HG03196 (cell line): ENCODE measurements around the gene PITPNM3.

Source experiments
- ATAC-seq: cut with Tn5 transposase; IDR thresholded peaks from one replicate; pipeline ENCODE4 v1.9.1; 2021; ENCODE audit not compliant: unreplicated experiment

Gene PITPNM3

DNA sequence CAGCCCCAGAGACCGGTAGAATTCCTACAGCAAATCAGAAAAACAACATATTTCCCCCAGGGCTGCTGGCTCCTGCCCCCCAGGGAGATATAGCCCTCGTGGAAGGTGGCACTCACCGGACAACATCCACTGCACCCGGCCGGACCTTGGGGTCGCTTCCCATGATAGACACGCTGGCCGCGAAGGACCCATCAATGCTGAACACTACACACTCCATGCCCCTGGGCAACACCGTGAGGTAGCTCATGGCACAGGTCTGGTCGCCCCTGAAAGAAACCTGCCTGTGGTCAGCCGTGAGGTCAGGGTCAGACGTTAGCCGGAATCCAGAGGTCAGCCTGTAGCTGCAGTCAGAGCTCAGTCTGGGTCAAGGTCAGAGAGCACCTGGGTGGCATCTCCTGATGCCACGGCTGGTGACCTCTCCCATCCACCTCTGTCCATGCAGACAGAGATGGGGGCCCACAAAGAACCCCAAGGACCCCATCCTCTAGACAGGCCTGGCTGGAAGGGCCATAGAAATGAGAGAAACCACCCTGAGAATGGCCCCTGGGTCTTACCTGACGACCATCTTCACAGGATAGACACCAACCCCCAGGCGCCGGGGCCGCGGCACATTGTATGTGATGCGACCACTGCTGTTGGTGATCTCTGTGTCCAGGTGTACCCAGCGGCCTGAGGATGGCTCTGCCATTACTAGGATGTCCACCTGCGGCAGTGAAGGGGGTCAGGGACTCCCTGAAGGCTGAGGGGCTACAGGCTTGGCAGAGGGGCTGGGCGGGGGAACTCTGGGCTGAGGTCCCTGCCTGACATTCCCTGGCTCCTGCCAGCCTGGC is 92.5 kb downstream of the PITPNM3 start:
- ATAC-seq, result no peak

DNA sequence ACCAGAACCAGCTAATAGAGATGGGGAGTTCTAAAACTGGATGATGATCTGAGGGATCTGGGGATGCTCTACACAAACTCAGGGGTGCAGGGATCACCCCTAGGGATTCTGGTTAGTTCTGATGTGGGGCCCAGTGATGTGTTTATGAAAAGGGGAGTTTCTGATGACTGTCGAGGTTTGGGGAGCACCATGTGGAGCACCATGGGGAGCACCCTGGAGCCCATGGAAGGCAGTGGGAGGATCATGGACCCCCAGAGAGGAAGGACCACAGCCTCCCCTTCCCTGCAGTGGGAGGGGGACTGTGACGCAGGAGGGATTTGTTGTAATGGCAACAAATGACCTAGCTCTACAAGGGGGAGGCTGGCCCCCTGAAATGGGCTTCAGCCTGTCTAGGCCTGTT is 93.7 kb downstream of the PITPNM3 start:
- no peak for ATAC-seq

DNA sequence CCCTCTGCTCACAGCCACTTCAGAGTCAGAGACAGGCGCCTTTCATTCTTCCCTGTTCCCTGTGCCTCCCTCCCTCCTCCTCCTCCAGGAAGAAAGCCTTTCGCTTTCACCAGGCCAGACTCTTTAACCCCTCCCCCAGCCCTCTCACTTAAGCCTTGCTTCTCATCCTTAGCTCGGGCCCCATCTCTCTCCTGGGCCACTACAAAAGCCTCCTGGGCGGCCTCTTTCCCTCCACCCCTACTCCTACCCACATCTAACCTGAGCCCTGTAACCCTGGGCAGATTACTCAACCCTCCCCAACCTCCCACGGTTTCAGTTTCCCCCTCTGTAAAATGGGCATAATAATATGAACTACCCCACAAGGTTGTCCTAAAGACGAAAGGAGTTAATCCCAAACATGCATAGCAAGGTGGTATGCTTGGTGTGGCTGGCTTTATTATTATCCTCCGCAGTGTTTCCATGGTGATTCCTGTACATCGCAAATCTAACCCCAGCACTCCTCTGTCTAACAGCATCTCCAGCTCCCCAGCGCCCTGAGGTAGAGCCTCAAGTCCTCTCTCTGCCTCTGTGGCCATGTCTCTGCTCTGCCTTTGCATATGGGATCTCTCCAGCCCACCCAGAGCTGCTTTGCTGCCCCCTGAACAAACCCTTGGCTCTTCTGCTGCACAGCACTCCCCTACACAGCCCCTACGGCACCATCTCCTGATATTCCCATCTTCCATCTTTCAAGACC is 94.4 kb downstream of the PITPNM3 start:
- no peak for ATAC-seq

DNA sequence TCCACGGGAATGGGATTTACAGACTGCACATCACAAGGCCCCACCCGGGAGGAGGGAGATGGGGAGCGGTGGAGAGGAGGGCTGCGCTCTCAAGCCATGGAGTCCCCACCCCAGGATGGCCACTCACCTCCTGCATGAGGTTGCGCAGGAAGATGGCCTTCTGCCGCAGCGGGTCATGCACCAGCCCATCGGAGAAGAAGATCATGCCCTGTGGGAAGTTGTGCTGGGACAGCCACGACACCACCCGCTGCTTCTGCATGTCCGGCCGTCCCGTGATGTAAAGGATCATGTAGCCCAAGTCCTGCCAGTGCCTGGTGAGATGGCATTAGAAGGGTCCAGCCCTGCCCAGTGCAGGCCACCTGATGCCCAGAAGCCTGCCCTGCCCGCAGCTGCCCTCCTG is 95.1 kb downstream of the PITPNM3 start:
- no peak for ATAC-seq

DNA sequence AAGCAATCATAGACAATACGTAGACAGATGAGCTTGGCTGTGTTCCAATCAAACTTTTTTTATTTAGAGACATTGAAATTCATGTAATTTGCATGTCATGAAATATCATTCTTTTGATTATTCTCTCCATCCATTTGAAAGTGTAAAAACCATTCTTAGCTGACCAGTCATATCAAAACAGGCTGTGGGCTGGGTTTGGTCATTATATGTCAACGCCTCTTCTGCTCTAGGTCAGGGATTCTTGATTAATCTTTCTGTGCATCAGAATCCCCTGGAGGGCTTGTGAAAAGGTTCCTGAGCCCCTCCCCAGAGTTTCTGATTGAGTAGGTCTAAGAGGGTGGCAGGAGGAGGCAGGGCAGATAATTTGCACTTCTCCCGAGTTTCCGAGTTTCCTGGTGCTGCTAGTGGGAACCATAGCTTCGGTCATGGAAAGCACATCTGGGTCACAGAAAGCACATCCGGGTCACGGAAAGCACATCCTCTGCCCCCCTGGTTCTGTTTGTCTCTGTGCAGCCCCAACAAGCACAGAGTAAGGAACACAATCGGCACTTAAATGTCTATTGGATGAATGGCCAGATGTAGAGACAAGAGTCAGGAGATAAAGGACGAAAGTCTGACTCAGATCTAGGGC is 95.7 kb downstream of the PITPNM3 start:
- ATAC-seq, result no peak

DNA sequence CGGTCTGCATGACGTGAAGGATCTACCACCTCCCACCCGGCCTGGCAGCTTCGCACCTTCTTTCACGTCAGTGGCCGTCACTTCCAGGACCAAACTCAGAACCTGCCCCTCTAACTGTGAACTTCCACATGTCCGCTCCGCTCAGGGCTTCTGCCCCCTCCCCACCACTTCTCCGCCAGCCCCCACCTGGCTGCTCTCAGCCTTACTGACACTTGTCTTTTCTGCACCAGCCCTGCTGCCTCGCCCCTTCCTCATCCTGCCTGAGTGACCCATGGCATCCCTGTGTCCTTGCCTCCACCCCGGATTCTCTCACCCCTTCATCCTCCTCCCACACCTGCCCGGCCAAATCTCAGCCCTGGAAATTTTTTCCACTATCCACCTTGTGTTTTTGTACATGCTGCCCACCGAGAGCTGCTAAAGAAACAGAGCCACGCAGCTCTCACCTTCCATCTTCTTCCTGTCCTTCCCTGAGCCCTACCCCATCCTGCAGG is 97.8 kb downstream of the PITPNM3 start:
- ATAC-seq, result no peak

DNA sequence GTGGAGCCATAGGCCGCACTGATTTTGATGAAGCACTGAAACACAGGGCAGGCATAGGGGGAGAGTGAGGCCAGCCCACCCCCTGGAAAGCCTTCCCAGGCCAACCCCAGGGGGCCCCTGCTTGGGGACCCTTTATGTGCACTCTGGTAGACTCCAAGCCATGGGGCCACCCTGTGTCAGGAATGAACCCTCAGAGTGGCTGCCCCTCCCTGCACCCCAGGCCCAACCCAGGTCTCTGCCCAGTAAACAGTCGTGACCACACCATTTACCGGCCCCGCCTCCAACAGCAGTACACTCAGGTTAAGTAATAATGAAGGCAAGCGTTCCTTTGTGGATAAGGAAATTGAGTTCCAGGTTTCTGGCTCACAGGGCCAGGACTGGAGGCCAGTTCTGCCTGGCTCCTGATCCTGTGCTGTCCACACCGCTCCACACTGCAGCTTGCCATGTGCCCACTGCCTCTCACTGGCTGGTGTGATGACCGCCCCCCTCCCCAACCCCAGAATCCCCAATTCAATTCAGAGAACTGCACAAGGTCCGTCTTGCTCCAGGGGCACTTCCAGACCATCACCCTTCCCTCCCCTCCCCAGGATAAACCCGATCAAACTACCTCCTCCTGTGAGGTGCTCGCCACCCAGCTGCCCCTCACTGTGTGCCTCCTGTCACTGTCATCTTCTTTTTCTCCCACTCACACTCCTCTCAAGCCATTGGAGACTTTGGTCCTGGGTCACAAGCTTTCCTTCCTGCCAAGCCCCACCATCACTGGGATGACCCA is 98.5 kb downstream of the PITPNM3 start:
- no peak for ATAC-seq

DNA sequence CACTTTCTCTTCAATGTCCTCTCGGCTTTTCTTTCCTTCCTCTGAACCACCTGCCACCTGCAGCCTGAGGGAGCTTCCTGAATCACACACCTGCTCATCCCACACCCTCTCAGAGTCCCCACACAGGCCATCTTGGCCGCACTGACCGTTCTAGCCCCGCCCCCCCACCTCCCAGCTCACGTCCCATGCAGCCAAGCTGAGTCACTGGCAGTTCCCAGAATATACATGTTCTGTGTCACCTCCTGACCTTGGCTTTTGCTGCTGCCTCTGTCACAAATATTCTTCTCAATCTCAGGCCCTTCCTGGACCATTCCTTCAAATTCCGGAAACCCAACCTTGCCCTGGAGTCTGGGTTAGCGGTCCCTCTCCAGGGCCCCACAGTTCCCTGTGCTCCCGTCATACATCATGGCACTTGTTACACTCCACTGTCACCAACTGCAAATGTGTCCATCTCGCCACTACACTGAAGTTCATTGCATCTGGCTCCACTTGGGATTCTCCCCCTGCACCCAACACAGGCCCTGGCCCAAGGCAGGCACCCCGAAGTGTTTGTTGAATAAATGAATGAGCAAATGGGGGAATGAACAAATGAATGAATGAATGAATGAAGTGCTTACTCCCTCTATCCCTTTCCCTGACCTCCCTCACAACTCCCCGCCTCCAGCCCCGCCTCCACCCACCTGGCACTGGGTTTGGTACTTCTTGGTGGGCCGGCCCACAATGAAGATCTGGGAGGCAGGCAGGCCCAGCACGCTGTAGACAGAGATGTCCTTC is 99.3 kb downstream of the PITPNM3 start:
- ATAC-seq, result no peak

DNA sequence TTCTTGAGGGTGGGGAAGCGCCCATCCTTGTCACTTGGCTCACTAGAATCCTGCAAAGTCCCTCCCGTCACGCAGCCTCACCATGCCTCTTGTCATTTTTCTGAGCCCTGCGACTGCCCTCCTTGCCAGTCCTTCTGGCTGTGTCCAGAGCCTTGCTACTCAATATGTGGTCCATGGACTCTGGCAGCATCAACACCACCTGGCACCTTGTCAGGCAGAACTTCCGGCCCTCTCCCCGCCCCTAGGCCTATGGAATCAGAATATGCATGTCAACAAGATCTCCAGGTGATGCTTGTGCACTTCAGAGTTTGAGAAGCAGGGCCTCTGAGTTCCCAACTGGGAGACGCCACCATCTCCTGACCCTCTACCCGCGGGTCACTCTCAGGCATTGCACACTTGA is 100.0 kb downstream of the PITPNM3 start:
- ATAC-seq, result no peak

DNA sequence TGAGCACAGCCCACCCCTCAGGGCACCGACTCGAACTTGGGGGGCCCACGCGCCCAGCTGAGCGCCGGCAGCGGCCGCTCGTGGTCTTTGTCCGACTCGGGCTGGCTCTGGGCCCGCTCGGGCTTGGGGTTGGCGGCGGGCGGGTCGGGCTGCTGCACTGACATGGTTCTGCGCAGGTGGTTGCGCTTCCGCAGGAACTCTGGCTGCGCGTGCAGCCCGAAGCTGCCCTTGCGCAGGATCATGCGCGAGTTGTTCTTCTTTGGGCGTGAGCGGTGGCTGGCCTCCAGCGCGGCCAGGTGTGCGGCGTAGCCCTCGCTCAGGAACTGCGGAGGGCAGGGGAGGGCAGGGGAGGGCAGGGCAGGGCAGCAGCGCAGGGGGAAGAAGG is 101.0 kb downstream of the PITPNM3 start:
- no peak for ATAC-seq

DNA sequence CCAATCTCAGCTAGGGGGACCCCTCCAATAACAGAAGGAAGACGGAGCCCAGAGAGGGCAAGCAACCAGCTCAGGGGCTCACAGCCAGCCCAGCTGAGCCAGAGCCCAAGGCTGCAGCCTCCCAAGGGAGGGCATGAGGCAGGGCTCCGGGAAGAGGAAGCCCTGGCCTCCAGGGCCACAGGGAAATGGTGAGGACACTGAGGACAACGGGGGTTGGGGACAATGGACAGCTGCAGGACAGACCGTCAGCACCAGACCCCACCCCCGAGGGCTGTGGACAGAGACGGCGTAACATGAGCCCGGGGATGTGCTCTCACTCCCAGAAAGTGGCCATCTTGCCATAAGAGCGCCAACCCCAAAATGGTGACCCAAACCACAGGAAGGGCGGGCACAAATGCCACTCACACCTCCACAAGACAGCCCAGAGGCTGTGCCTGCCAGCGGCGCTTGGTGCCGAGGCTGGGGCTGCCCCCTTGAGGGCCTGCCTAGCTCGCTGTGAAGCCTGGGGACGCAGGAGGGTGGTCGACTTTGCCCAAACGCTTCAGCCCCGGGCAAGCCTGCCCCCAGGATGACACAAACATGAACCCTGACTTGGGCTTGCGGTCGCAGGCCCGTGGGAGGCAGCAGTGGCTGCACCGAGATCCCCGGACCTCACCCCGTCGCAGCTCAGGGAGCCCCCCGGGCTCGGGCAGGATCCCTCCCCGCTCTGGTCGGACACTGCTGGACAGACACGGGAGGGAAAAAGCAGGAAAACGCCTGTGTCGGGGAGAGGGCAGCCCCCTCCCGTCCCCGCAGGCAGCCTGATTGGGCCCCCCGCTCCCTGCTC is 101.6 kb downstream of the PITPNM3 start:
- no peak for ATAC-seq

DNA sequence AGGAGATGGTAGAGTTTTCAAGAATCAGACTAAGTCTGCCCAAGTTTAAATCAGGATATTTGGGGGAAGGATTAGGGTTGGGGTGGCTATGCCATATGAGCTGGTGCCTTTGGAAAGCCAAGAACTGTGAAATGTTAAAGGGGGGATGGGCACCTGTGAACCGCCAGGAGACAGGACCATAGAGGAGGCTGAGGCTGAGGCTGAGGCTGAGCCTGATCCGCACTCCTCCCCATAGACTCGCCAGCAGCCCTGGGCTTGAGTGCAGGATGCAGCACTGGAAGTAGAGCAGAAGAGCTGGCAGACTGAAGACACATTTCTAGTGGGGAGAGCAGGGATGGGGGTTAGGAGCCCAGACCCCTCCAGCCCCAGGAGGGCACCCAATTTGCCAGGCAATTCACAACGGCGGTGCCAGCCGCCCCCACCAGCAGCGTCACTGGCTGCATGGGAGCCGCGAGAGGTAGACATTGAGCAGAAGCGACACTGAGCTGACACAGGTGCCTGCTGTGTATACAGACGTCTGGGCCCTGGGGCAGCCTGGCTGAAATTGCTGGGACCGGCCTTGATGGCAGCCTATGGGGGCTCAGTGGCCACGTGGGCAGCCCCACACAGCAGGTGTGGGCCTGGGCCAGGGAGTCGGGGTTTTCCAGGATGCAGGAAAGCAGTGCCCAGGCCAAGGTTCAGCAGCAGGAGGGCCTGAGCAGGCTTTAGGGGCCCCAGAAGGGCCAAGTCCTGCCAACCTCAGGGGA is 102.9 kb downstream of the PITPNM3 start:
- ATAC-seq, result no peak

DNA sequence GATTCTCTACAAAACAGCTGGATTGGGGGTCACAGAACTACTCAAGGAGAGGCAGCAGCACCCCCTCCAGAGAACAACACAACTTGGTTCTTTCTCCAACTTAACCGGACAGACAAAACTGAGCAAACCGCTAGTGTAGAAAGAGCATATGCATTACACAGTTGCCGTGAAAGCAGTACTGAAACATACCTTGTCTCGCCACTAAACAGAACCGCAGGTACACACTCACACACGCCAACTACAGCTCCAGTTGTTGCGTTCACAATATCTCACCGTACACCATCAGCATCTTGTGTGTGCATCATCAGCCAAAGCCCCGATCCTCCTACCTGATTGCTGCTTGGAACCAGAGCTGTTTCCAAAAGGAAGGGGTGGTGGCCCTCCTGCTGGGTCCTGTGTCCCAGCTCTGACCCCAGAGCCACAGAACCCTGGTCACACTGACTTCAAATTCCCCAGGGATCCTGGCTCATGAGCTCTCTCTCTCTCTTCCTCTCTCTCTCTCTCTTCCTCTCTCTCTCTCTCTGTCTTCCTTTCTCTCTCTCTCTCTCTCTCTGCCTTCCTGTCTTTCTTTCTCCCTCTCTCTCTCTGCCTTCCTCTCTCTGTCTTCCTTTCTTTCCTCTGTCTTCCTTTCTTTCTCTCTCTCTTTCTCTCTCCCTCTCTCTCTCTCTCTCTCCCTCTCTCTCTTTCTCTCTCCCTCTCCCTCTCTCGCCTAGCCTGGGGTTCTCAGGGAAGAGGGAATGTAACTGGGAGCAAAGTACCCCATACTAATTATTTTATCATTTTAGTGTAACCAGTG is 103.7 kb downstream of the PITPNM3 start:
- no peak for ATAC-seq

DNA sequence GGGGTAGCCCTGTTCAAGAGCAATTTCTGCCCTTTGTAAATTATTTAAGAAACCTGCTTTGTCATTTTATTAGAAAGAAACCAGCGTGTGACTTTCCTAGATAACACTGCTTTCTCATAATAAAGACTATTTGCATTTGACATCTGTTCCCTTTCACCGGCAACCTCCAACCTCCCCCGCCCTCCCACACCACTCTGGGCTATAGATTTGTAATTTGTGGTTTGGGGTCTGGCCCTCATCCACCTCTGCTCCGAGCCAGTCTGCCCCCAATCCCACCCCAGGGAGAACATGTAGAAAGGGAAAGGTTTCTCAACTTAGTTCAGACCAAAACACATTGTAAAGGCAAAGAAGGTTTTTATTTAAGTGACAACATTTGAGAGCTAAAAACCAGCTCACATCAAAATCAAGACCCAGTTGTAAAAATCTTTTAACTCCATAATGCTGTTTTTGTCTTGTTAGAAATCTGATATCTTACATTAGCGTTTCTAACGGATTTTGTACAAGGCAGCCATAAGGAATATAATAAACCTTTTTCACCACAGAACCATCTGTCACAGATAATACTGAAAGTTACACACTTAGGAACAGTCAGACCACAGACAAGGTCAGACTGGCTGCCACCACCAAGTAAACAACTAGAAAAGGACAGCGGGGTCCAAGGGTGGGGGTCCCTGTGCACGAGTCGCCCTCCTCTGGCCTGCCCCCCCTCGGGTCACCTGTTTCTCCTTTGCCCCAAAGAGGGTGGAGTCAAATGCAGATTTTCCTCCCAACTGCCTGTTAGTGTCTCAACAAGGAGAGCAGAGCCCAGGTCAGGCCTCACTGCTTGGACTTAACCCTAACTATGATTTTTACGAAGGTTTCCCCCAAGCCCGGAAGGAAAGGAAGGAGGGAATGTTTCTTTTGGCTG is 105.2 kb downstream of the PITPNM3 start:
- ATAC-seq, result no peak

DNA sequence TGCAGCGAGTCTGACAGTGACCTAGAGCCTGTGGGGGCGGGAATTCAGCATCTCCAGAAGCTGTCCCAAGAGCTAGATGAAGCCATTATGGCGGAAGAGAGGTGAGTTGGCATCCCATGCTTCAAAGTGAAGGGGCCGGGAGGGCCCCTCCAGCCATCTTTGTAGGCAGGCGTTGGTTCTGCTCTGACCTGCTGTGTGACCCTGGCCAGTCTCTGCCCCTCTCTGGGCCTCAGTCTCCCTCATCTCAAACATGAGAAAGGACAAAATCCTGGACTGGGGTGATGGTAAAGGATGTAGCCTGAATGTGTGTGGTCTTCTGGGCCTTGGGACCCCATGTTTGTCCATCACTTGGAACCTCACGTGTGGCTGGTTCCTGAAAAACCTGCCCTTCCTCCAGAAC is 107.0 kb downstream of the PITPNM3 start:
- no peak for ATAC-seq

DNA sequence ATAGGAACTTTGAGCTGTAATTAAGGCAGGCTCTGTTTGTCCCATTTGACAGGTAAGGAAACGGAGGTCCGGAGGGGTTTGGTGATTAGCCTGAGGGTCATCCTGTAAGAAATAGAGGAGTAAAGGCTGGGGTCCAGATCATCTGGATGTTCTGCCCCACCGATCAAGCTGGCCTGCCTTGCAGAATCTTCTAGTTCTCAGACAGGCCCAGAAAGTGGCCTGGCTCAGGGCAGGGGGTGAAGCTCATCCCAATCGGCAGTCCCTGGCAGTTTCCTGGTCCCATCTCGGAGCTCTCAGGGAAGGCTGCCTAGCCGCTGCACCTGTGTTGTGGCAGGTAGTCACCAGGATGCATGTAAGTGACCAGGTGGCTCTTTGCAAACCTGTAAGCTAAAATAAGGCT is 107.9 kb downstream of the PITPNM3 start:
- no peak for ATAC-seq

DNA sequence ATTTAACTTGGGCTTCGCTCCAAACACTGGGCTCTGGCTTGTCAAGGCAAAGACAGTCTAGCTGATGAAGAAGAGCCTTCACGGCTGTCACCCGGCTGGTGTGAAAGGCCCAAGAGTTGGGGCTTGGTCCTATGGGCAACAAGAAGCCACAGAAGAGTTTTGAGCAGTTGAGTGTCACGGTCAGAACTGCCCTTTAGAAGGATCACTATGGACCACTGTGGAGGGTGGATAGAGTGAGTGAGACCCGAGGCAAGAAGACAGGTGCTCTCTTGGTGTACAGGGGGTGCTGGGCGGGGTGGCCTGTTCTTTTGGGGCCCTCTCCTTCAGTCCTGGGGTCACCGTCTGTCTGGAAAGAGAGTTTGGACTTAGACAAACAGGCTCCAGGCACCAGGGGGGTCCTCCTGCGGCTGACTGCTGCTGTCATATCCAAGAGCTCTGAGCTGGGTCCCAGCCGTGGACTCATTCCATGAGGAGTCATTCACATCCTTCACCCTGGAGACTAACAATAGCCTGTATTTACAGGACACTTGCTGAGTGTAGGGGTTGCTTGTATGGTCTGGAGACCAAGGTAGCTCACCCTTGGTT is 109.7 kb downstream of the PITPNM3 start:
- no peak for ATAC-seq
